ENCODE data around the gene FBLN5.

Gene FBLN5

GRCh38 chr14:91919814-91920213 lies 27.7 kb downstream of the FBLN5 start:
- no peak overlapping the region for H3K4me3 ChIP-seq (ENCODE audit: low read depth, low read length)
- DNase-seq (ENCODE audit: low read depth, low spot score), result peak; percentile 16
- ChIA-PET POLR2A (no interaction called here), CTCF (no interaction called here)
- TF ChIP-seq CTCF (IDR thresholded peaks at IDR 0.05; ENCODE audit: insufficient read depth, low read length, missing control alignments), result no peak

GRCh38 chr14:91918186-91918883 lies 29.2 kb downstream of the FBLN5 start:
- H3K4me3 ChIP-seq (ENCODE audit: low read depth, low read length), result no peak overlapping the region
- no peak for TF ChIP-seq CTCF (IDR thresholded peaks at IDR 0.05; ENCODE audit: insufficient read depth, low read length, missing control alignments)
- CTCF ChIA-PET, result no interaction called here
- DNase-seq (ENCODE audit: low read depth, low spot score), result no peak
- POLR2A ChIA-PET, result no interaction called here

- TF ChIP-seq CTCF (IDR thresholded peaks at IDR 0.05; ENCODE audit: insufficient read depth, low read length, missing control alignments), result no peak
- no peak overlapping the region for H3K4me3 ChIP-seq (ENCODE audit: low read depth, low read length)
- CTCF ChIA-PET, result interaction anchor here (1.1 to 2.0 kb wide), 2 partner anchors 85 to 262 kb away, joined by 3 to 4 read pairs; no protein-coding TSS in a partner anchor
- POLR2A ChIA-PET, result no interaction called here
- DNase-seq (ENCODE audit: low read depth, low spot score), result no peak
Observed at GRCh38 chr14:91912035-91912434, 35.5 kb downstream of the FBLN5 start.

GRCh38 chr14:91911474-91912032 lies 35.9 kb downstream of the FBLN5 start:
- CTCF ChIA-PET, result interaction anchor here (0.7 to 2.0 kb wide), 6 partner anchors 13 to 588 kb away, joined by 3 to 4 read pairs (median 4); no protein-coding TSS in a partner anchor
- no peak overlapping the region for H3K4me3 ChIP-seq (ENCODE audit: low read depth, low read length)
- DNase-seq (ENCODE audit: low read depth, low spot score), result no peak
- POLR2A ChIA-PET, result no interaction called here
- TF ChIP-seq CTCF (IDR thresholded peaks at IDR 0.05; ENCODE audit: insufficient read depth, low read length, missing control alignments), result peak; percentile 31

GRCh38 chr14:91910196-91910595 lies 37.3 kb downstream of the FBLN5 start:
- no peak for TF ChIP-seq CTCF (IDR thresholded peaks at IDR 0.05; ENCODE audit: insufficient read depth, low read length, missing control alignments)

GRCh38 chr14:91906374-91906773 lies 41.1 kb downstream of the FBLN5 start:
- no peak for TF ChIP-seq CTCF (IDR thresholded peaks at IDR 0.05; ENCODE audit: insufficient read depth, low read length, missing control alignments)
- ChIA-PET POLR2A (no interaction called here), CTCF (no interaction called here)
- no peak overlapping the region for H3K4me3 ChIP-seq (ENCODE audit: low read depth, low read length)
- no peak for DNase-seq (ENCODE audit: low read depth, low spot score)

More at GRCh38 chr14:91910196-91910595, 37.3 kb downstream of the FBLN5 start:
- ChIA-PET POLR2A (no interaction called here), CTCF (interaction anchor here (1.1 kb wide), 1 partner anchor 15 kb away, joined by 4 read pairs; no protein-coding TSS in a partner anchor)
- no peak overlapping the region for H3K4me3 ChIP-seq (ENCODE audit: low read depth, low read length)
- no peak for DNase-seq (ENCODE audit: low read depth, low spot score)

All from AG04449 (cell line).